GM18508 (cell line): ENCODE data around the gene TECPR2.

Experiments
- ATAC-seq: cut with Tn5 transposase; IDR thresholded peaks from one replicate; pipeline ENCODE4 v1.9.1; 2021; ENCODE audit warnings: moderate number of reproducible peaks; ENCODE audit not compliant: insufficient read depth, unreplicated experiment

TECPR2 gene

DNA sequence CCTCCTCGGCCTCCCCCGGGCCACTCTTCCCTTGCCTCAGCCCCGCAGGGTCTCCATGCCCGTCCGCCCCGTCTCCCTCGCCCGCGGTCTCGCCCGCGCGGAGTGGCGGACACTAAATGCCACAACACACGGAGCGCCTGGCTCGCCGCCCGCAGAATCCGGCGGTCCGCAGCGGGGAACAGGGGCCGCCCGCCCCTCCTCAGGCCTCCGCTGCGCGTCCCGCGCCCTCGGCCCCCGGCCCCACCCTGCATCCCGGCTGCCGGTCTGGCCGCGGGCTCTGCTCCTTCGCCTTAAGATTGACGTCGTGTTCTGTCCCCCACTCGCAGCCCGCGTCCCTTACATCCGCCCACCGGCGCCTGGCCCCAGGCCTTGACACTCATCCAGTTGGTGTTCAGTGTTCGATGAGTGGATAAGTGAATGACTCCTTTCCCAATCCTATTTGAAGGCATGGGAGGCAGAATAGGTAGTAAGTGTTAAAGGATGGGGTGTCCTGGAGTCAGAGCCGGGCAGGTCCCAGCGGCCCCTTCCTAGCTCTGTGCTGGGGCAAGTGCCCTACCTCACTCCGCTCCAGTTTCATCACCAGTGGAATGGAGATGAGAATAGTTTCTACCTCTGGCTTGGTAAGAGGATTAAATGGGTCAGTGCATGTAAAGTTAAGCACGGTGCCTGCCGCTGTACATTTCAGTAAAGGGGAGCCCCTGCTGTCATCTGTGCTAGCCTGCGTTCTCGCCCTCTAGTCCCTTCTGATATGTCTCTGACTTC is 622 bp downstream of the TECPR2 start:
- ATAC-seq, result no peak

- ATAC-seq, result no peak
Observed at GRCh38 chr14:102370305-102370809, 7.6 kb downstream of the TECPR2 start.

GRCh38 chr14:102371361-102371760 is 8.6 kb downstream of the TECPR2 start:
- no peak for ATAC-seq

DNA sequence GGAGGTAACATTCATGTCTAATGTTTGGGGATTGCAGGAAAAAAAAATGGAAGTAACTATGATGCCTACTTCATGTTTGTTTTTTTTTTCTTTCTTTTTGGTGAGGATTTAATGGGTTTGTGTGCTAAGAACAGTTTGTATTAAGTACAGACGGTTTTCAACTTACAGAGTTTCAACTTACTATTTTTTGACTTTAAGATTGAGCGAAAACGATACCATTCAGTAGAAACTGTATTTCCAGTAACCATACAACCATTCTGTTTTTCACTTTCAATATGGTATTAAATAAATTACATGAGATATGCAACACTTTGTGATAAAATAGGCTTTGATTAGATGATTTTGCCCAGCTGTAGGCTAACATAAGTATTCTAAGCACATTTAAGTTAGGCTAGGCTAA is 10.4 kb downstream of the TECPR2 start:
- ATAC-seq, result no peak

DNA sequence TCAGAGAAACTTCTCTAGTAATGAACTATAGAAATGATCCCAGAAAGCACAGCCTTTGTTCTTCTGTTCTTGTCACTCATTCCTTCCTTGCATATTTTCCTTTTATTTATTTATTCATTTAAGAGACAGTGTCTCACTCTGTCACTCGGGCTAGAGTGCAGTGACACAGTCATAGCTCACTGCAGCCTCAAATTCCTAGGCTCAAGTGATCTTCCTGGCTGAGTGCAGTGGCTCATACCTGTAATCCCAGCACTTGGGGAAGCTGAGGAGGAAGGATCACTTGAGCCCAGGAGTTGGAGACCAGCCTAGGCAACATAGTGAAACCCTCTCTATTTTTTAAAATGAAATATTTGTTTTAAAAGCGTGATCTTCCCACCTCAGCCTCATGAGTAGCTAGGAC is 11.5 kb downstream of the TECPR2 start:
- no peak for ATAC-seq

GRCh38 chr14:102375119-102375518 is 12.4 kb downstream of the TECPR2 start:
- no peak for ATAC-seq

GRCh38 chr14:102377696-102378095 is 15.0 kb downstream of the TECPR2 start:
- no peak for ATAC-seq

- ATAC-seq, result no peak
Observed at GRCh38 chr14:102378830-102379229, 16.1 kb downstream of the TECPR2 start.

- ATAC-seq, result no peak
Observed at GRCh38 chr14:102387086-102387485, 24.3 kb downstream of the TECPR2 start.

- no peak for ATAC-seq
Observed at GRCh38 chr14:102389246-102389645, 26.5 kb downstream of the TECPR2 start.

DNA sequence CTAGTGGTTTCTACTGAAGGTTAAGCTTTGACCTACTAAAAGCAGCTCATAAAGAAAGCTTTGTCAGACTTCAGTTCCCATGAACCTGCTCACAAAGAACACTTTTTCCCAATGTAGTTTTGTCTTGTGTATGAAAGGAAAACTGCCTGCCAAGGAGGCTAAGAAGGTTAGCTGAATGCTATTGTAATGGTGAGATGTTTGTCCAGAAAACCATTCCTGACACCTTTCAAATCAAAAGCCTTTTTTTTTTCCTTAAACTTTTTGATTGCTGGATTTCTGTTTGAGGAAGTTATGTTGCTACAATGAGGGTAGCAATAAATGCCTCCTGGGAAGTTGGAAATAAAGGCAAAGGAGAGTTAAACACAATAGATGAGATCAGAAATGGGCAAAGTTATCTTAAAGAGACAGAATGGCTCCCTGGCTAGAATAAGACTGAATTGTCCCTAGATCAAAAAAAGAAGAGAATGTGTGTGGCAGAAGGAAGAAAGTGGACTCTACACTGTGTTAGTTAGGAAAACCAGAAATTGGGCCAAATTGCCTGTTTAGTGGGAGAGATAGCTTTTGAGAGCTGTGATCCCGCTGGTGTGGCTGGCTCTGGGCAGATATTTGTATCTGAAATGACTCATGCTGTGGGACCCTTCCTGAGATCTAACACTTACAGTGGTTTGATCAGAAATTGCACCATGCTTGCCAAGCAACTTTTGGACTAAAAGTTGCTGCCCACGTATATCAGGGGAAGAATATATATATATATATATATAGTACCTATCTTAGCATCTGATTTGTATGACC is 27.5 kb downstream of the TECPR2 start:
- ATAC-seq, result no peak

DNA sequence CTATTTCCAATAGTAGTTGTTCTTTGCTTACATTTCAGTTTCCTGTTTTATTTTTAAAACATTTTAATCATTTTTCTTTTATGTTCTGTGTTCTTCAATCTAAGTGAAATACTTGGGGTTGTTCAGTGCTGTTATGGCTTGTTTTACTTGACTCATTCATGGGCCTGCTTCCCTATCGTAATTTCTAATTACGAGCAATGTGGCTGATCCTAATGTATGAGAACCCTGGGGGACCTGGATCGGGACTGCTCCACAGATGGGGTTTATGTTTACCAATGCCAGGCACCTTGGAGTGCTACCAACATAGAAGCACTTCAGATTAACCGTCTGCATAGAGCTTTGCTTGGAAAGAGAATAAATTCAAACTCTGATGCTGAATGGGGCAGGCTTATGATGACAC is 29.8 kb downstream of the TECPR2 start:
- ATAC-seq, result no peak

DNA sequence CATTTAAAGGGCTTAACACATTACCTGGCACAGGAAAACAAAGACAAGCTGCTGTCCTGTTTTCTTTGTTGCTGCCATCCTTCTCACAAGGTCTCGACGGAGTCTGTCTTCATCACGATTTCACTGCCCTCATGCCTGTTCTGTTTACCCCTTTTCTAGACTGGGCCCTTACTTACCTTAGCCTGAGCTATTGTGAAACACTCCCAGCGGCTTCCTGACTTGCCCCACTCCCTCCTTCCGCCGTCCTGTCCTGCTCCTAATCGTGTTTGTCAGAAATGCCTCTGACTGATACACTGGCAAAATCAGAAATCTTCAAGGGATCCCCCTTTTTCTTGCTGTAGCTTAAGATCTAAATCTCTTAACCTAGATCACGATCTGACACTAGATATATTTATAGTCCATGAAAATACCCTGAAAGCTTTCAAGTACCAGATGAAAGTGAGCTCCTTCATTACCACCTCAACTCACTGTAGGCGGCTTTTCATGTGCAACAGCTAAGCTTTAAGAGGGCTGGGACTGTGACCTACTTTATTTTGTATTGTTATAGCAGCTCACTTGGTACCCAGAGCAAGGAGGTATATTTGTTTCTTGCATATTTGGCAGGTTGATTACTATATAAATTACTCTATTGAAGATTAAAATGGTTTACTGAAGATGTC is 32.1 kb downstream of the TECPR2 start:
- no peak for ATAC-seq

DNA sequence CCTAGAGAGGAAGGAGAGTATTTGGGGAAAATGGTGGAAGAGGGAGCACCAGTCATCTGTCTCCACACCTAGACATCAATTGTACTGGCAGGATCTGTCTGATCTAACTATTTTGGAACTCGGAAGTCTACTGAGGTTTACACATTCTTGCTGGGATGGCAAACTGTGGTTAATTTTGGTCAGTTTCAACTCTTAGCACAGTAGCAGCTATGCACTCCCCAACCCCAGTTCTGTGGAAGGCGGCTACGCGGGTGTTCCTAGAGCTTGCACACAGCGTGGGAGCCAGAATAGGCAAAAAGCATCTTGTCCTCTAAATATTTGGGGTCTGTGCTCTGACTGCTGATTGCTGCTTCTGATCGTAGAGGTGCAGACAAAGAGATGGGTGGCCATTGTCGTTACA is 33.8 kb downstream of the TECPR2 start:
- no peak for ATAC-seq

GRCh38 chr14:102403028-102403427 is 40.3 kb downstream of the TECPR2 start:
- no peak for ATAC-seq

GRCh38 chr14:102407258-102407657 is 44.5 kb downstream of the TECPR2 start:
- no peak for ATAC-seq

GRCh38 chr14:102408724-102409123 is 46.0 kb downstream of the TECPR2 start:
- no peak for ATAC-seq

DNA sequence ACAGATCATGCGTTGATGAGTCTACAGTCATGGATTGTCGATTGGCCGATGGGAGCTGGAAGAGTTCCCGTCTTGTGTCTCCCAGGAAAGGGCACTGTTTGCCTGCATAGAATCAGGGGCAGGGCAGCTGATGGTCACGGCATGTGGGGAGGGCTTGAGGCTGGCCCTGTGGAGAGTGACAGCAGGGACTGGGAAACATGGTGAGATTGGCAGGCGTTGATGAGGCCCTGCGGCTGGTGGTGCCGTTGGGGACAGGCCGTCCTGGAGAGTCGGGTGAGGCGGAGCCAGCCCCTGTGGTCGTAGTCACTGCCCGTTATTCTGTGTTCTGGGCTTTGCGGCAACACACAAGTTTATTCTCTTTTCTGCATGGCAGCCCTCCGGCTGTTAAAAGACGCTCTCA is 52.9 kb downstream of the TECPR2 start:
- no peak for ATAC-seq

DNA sequence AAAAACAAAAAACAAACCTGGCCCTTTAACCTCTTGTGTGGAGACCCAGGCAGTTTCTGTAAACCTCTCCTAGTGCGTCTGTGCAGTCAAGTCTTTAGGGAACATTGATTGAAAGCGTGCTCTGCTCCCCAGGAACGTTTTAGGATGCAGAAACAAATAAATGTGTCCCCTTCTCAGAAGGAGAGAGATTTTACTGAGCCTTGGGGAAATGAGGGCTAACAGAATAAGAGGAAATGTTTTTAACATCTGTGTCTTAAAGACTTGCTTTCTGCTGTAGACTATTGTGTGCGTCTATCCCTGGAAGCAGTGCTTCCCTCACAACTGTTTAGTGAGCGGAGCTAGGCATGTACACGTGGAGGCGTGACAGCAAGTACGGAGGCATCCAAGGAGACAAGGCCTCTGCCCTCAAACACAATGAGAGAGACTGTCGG is 54.3 kb downstream of the TECPR2 start:
- no peak for ATAC-seq

GRCh38 chr14:102417646-102418045 is 54.9 kb downstream of the TECPR2 start:
- no peak for ATAC-seq
